Measurements from ENCODE around the gene PXDN.
"Not testable (repeated sequence)": the region's sequence is repeated elsewhere in the genome, so short reads cannot be mapped to it uniquely, and the experiment has no call there.

The PXDN gene

GRCh38 chr2:1697601-1698000, 46.7 kb downstream of the PXDN start:
- no peak for DNase-seq

DNA sequence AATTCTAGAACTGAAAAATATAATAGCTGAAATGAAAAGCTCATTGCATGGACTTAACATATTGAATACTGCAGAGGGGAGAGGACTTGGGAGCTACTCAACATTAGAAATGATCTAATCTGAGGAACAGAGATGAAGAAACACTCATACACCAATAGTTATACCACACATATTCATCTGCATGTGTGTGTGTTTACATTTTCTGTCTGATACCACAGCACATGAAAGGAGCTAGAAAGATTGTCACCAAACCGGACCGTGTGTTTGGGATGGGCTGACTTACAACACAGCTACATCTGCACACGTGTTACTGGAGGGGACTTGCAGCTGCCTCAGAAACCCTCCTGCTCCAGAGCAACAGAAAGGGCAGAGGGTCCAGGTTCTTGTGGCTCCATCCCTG, 47.8 kb downstream of the PXDN start:
- DNase-seq: no peak

DNA sequence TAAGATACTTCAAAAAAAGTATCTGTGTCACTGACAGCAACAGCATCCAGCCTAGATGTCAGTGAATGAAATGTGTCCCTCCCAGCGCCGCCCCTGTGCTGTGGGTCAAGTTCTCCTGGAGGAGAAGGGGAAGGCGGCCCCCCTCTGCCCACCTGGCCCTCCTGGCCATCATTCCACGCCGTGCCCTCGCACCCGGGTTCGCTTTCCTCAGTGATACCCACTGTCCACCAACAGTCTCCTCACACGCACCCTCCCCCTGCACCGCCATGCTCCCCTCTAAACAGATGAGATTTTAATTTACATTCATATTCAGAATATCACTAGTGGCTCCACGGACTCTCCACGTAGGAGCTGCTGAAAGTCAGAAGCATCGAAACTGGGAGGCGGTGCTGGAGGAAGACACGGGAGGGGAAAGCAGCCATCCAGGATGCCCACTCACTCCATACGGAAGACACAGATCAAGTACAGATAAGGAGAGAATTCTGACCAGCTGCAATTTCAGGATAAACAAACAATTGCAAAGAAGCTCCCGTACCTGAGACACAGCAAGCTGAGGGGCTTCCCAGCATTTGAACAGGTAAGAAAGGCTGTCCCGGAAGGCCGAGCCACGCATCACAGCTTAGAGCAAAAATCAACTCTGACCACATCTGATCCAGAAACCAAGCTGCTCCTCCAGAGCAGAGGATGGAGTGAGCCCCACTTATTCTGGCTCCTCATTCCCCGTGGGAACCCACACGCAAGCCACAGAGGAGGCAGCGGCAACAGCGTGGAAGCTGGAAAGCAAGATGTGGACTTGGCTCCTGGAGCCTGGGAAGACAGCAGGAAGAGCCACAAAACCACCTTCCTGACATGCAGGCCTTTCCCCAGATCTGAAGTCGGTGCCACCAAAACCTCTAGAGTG, 49.7 kb downstream of the PXDN start:
- DNase-seq: no peak

GRCh38 chr2:1693723-1694122, 50.6 kb downstream of the PXDN start:
- DNase-seq: no peak

DNA sequence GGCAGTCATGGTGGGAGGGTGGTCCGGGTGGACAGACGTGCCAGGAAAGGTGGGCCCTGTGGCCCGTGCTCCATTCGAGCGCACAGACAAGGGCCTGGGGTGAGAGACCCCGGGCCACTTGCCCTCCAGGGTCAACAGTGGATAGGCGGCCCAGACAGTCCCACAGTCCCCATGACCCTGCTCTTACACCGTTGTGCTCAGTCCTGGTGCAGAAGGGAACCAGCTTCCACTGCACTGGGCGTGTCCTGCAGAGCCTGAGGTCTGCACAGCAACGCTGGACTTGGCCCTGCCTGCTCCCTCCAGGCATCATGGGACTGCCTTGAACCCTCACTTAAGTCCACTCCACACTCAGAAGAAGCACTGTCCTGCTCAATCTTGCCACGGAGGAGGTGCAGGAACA, 52.0 kb downstream of the PXDN start:
- no peak for DNase-seq

DNA sequence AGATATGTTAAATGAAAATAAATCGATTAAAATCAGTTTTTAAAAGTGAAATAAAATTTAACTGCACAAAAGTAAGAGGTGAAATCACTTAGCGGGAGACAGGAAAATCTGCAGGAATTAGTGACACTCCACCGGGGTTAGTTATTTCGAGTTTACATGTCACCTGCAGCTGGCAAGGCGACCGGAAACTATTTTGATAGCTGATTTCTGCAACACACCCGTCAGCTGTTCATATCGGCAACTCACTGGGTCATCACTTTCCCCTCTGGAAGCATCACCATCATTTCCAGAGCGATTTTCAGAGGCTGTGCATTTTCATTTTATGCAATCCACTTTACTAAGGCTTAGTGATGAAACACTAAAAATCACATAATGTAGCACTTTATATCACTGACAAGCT, 52.9 kb downstream of the PXDN start:
- no peak for DNase-seq

- DNase-seq: no peak
Measured at GRCh38 chr2:1690056-1690775, 54.1 kb downstream of the PXDN start.

GRCh38 chr2:1688859-1689258, 55.5 kb downstream of the PXDN start:
- DNase-seq: no peak

DNA sequence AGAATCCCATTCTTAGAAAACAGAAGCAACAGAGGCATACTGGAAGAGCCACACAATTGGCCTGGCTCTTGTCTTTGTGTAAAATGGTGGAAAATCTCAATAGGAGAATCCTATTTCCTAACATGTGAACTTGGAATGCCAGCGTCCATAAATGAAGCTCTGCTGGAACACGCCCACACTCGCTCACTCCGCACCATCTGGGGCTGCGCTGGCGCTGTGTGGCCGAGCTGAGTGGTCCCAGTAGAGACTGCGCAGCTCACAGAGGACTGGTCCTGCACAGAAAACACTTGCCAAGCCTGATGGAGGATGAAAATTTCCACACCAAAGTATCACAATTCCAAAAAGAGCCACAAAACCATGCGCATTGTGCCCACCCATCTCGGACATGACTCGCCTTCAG, 56.2 kb downstream of the PXDN start:
- DNase-seq: no peak

DNA sequence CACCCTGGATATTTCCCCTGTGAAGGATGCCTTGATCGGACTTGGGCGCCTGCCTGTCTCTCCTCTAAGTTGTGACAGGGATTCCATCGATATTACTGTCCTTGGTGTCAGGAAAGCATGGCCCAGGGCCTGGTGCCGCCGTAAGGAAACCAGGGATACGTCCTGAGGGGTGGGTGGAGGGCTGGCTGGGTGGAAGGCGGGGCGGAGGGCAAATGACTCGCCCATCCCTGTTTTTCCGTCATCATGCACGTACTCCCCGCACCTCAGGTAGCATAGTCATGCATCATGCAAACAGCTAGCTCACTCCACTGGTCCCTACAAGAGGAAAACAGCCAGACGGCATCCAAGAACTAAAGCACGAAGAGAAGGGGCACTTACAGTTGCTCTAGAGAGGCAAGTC, 57.1 kb downstream of the PXDN start:
- no peak for DNase-seq

GRCh38 chr2:1686784-1687105, 57.6 kb downstream of the PXDN start:
- no peak for DNase-seq

GRCh38 chr2:1685957-1686783, 58.1 kb downstream of the PXDN start:
- DNase-seq: no peak

DNA sequence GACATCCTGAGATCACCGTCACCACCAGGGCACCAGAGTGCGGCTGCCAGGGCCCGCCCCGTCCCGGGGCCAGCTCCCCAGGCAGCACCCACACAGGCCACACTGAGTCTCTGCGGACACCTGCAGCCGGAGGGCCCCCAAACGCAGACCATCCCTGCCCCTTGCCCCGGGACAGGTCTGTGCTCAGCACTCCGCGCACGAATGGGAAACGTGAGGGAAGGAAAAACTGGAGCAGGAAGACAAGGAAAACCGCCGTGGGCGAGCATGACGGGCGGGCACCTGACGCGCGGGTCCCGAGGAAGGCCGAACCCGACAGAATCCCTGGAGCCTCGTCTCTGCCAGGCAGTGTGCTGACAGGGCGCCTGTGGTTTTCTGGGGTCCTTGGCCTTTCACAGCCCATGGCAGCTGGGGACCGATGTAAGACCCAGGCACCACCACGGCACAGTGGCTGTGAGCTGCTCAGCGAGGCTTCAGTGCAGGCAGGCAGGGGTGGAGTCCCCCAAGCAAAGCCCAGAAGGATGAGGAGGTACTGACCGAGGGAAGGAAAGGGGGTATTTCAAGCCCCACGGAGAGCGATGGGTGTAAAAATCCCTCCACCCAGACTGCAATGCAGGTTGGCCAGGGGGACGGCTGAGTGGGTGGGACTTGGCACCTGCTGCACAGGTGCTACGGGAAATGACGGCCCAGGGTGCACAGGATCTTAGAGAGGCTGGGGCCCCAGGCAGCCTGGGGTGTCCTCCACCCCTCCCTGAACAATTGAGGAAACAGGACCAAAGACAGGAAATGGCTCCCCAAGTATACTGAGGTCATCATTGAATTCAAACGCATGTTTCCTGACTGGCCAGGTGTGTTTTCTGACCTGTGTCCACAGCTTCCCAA, 59.0 kb downstream of the PXDN start:
- no peak for DNase-seq

DNA sequence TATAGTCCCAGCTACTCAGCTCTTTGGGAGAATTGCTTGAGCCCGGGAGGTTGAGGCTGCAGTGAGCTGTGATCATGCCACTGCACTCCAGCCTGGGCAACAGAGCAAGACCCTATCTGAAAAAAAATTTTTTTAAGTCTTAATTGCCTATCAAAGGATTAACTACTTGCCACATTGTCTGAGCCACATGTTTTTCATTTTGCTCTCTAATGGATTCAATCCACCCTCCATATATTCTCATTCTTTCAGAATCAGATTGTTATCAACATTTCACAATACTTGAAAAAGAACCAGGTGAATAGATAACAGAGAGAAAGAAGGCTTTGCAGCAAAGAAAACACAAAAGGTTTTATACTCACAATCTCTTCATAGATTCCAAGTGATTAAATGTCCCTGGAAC, 61.0 kb downstream of the PXDN start:
- DNase-seq: no peak

- DNase-seq: no peak
Measured at GRCh38 chr2:1682181-1682440, 62.2 kb downstream of the PXDN start.

DNA sequence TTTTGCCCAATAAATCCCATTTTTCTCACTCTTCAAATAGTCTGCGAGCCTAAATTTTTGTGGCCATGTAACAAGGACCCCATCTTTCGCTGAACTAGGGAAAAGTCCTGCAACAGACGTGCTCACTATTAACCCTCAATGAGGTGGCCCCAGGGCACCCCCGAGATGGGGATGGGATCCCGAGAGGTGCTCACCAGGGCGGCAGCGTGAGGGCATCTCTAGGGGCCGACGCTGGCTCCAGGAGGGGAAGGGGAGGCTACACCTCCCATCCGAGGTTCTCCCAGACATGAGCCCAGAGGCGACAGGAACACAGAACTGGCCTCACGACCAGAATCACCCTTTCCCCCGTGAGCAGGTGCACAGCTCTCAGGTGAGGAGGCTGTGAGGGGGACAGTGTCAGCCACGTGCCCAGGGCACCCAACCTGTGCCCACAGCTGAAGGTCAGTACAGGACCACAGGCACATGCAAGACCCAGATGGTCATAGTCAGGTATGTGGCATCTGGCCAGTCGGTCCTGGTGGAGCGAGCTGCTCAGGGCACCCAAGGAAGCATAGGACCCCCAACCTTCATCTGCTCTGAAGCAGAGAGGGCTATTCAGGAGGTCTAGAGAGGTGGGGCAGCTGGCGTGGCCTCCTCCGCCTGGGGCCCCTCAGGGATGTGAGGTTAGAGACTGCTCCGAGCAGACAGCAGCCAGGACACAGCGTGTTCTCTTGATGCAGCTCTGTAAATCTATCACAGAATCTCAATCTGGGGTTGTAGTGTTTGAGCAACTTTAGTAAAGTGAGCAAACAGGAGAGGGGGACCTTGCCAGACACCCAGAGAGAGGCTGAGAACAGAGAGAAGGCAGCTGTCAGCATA, 62.8 kb downstream of the PXDN start:
- DNase-seq: no peak

- no peak for DNase-seq
Measured at GRCh38 chr2:1681017-1681318, 63.3 kb downstream of the PXDN start.

- no peak for DNase-seq
Measured at GRCh38 chr2:1680222-1681016, 63.9 kb downstream of the PXDN start.

DNA sequence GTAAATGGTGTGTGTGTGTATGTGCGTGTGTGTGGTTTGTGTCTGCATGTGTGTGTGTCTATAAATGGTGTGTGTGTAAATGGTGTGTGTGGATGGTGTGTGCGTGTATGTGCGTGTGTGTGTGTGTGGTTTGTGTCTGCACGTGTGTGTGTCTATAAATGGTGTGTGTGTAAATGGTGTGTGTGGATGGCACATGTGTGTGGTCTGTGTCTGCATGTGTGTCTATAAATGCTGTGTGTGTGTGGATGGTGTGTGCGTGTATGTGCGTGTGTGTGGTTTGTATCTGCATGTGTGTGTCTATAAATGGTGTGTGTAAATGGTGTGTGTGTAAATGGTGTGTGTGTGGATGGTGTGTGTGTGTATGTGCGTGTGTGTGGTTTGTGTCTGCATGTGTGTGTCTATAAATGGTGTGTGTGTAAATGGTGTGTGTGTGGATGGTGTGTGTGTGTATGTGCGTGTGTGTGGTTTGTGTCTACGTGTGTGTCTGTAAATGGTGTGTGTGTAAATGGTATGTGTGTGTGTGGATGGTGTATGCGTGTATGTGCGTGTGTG, 64.8 kb downstream of the PXDN start:
- DNase-seq: not testable (repeated sequence)

- not testable (repeated sequence) for DNase-seq
Measured at GRCh38 chr2:1679065-1679464, 65.2 kb downstream of the PXDN start.

DNA sequence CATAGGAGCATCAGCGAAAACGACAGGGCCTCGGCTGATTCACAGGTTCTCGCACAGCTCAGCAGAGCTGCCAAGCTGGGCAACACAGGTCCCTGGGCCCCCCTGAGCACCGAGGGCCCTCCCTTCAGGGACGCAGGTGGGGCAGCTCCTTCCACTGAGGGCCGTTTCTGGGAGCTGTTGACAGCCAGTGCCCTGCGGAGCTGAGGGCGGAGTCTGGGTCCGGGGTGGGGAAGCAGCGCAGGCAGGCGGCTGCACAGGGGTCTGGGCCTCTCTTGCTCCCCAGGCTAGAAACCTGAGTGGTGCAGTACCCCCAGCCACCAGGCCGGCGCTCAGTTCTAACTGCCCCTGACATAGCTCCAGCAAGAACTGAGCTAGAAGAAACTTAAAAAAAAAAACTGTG, 65.7 kb downstream of the PXDN start:
- DNase-seq: no peak
